Activated CD4-positive, alpha-beta T cell treated with anti-CD3 and anti-CD28 coated beads, Interleukin-2, amount 10 ng/mL, durations not matched to agents 7 days and 5 days (primary cell): ENCODE measurements around the gene CHCHD3. TPM values are rescaled to one million over a fixed set of nuclear protein-coding genes. Genes with fewer than 3 reads are reported as not detected.

ENCODE experiments used
- CTCF ChIA-PET: fragments of 350-600 bp; sonication (Branson Sonifier 250); formaldehyde crosslinking; loops from one replicate; lab custom pipeline; 2021; ENCODE audit warnings: antibody characterized with exemption; lab: Charles Lee
- POLR2A ChIA-PET: fragments of 350-600 bp; sonication (Branson Sonifier 250); formaldehyde crosslinking; loops from one replicate; lab custom pipeline; 2021; ENCODE audit warnings: antibody characterized with exemption; lab: Charles Lee
- DNase-seq: peaks from one replicate; pipeline ENCODE4 v3.0.0-alpha.2; 2020
- H3K27ac Mint-ChIP-seq: one replicate; pipeline ENCODE4 v1.8.0; 2021; ENCODE audit warnings: mild to moderate bottlenecking, moderate library complexity, mixed read lengths
- H3K27me3 Mint-ChIP-seq: one replicate; pipeline ENCODE4 v1.8.0; 2021; ENCODE audit warnings: mixed read lengths
- H3K36me3 Mint-ChIP-seq: one replicate; pipeline ENCODE4 v1.8.0; 2021; ENCODE audit warnings: low read depth, mixed read lengths
- H3K4me1 Mint-ChIP-seq: one replicate; pipeline ENCODE4 v1.8.0; 2021; ENCODE audit warnings: mixed read lengths
- H3K4me3 Mint-ChIP-seq: one replicate; pipeline ENCODE4 v1.8.0; 2021; ENCODE audit warnings: mild to moderate bottlenecking, moderate library complexity, mixed read lengths
- H3K9me3 Mint-ChIP-seq: one replicate; pipeline ENCODE4 v1.8.0; 2021; ENCODE audit warnings: mixed read lengths
- total RNA-seq, 2 experiments: library from RNA; stranded (reverse); gene quantifications; one replicate each; pipeline ENCODE4 v1.2.3, GENCODE V29; 2021

CHCHD3 gene
- total RNA-seq, 2 experiments from 2014 or later, result 47.4 to 49.2 TPM

DNA sequence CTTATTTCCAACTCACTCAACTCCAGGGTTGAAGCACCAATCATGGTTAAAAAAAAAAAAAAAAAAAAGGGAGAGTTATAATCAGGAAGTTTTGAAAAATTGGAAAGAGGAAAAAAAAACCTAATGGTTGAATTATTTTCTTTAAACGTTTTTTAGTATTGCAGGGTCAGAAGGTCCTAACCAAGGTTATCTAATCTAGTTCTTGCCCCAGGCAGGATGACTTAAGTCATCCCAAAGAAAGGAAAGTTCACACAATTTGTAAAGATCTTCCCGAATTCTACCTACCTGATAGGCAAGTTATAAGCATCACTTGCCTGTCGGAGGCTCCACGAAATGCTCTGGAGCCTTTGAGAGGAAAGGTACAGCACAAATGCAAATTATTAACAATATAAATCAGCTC is 297.5 kb downstream of the CHCHD3 start:
- CTCF ChIA-PET, result no interaction called here
- no peak overlapping the region for H3K27ac Mint-ChIP-seq
- H3K27me3 Mint-ChIP-seq, result no peaks in the 10 kb centered on the region
- no peaks in the 10 kb centered on the region for H3K4me1 Mint-ChIP-seq
- peaks cover 14% of the 10 kb centered on the region for H3K36me3 Mint-ChIP-seq
- POLR2A ChIA-PET, result no interaction called here
- no peak for DNase-seq
- peaks cover 2% of the 10 kb centered on the region for H3K9me3 Mint-ChIP-seq
- H3K4me3 Mint-ChIP-seq, result no peak overlapping the region

DNA sequence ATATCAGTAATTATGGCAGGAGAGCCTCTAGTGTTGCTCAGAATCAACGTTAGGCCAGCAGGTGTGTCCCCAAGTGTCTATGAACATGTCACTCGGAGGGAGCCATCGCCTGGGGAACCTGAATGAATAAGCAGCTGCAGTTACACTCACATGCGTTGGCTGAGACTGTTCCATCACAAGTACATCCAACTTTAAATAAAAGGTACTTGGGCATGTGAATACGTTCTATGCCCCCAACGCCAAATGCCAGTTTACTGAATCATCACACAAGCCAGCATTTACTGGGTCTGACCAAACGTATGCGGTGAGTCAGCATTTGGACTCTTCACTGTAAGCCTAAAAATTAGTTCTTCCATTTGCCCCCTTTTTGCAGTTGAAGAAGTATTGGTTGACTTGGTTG is 298.1 kb downstream of the CHCHD3 start:
- H3K27me3 Mint-ChIP-seq, result no peaks in the 10 kb centered on the region
- no peak overlapping the region for H3K27ac Mint-ChIP-seq
- no peaks in the 10 kb centered on the region for H3K4me1 Mint-ChIP-seq
- peaks cover 2% of the 10 kb centered on the region for H3K9me3 Mint-ChIP-seq
- no peak for DNase-seq
- ChIA-PET POLR2A (no interaction called here), CTCF (interaction anchor here (1.3 kb wide), 1 partner anchor 39 kb away, joined by 3 read pairs; no protein-coding TSS in a partner anchor)
- no peak overlapping the region for H3K4me3 Mint-ChIP-seq
- peaks cover 12% of the 10 kb centered on the region for H3K36me3 Mint-ChIP-seq

DNA sequence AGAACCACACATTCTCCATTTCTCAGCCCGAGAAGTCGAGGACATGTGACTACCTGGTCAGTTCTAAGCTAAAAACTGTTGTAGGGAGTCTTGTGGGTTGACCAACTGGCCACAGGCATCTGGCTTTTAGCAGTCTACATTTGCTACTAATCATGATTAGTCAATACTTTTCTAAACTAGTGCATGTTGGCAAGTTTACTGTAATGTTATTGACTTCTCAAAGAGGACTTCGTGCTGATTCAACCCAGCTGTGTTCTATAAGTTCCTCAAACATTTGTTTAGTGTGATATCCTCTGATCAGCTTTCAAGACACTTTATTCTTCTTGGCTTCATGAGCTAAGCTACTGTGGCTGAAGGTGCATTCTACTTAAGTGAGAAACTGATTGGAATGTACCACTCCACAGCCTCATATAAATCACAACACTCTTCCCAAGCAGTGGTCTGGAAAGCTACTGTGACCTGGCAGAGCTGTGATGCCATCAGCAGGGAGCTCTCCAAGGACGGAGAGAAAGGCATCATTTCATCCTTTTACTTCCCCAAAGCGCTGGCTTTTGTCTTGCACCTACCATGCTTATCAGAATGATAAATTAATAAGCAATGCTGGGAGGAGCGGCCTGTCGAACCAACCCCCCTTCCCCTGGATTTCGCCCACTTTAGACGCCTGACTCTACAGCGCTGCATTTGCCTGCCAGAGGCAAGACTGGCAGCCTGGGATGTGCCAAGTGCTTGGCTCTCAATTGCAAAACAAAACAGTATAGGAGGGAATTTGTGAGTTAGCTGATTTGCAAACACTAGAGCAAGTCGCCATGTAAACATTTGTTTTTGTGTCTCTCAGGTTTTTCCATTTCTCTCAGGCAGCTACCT is 298.9 kb downstream of the CHCHD3 start:
- ChIA-PET POLR2A (no interaction called here), CTCF (interaction anchor here (1.3 kb wide), 1 partner anchor 40 kb away, joined by 3 read pairs; no protein-coding TSS in a partner anchor)
- Mint-ChIP-seq H3K36me3 (peaks cover 12% of the 10 kb centered on the region), H3K9me3 (peaks cover 2% of the 10 kb centered on the region), H3K4me3 (no peak overlapping the region), H3K27ac (no peak overlapping the region), H3K4me1 (no peaks in the 10 kb centered on the region), H3K27me3 (no peaks in the 10 kb centered on the region)
- no peak for DNase-seq

DNA sequence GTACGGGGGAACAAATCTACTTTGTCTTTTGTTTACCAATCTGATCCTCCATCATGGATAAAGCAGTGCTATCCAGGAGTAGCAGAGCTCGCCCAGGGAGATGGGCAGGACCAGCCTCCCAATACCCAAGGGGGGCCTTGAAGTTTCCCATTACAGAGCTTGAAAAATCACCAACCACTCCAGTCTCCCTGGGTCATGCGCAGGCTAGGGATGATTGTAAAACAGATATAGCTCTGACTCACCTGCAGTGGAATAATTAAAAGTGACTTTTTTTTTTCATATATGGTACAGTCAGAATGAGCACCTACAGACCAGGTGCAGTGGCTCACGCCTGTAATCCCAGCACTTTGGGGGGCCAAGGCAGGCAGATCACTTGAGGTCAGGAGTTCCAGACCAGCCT is 301.1 kb downstream of the CHCHD3 start:
- H3K27ac Mint-ChIP-seq, result no peak overlapping the region
- ChIA-PET POLR2A (no interaction called here), CTCF (interaction anchor here (0.7 kb wide), 1 partner anchor 390 kb away, joined by 4 read pairs; no protein-coding TSS in a partner anchor)
- peaks cover 6% of the 10 kb centered on the region for H3K4me1 Mint-ChIP-seq
- no peaks in the 10 kb centered on the region for H3K27me3 Mint-ChIP-seq
- H3K36me3 Mint-ChIP-seq, result peaks cover 12% of the 10 kb centered on the region
- peaks cover 4% of the 10 kb centered on the region for H3K9me3 Mint-ChIP-seq
- H3K4me3 Mint-ChIP-seq, result no peak overlapping the region
- no peak for DNase-seq

DNA sequence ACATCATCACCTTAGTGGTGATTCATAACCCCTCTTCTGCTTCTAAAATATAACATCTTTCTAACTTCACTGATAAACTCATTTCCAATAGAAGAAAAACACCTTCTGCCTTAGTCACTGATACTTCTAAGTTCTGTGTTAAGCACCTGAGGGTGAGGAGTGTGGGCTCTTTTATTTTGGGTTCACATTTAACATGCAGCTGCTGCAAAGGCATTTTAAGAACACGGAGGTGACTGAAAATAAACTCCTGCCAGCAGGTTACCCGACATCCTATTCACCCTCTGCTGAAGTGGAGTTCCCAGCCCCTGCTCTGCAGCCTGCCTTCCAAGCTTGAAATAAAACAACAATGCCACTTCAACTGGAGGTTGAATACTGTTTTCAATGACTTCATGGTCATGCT is 302.7 kb downstream of the CHCHD3 start:
- DNase-seq, result no peak
- peaks cover 6% of the 10 kb centered on the region for H3K4me1 Mint-ChIP-seq
- no peak overlapping the region for H3K27ac Mint-ChIP-seq
- H3K9me3 Mint-ChIP-seq, result peaks cover 4% of the 10 kb centered on the region
- CTCF ChIA-PET, result no interaction called here
- no peak overlapping the region for H3K4me3 Mint-ChIP-seq
- H3K27me3 Mint-ChIP-seq, result peaks cover 3% of the 10 kb centered on the region
- peaks cover 6% of the 10 kb centered on the region for H3K36me3 Mint-ChIP-seq
- POLR2A ChIA-PET, result no interaction called here

DNA sequence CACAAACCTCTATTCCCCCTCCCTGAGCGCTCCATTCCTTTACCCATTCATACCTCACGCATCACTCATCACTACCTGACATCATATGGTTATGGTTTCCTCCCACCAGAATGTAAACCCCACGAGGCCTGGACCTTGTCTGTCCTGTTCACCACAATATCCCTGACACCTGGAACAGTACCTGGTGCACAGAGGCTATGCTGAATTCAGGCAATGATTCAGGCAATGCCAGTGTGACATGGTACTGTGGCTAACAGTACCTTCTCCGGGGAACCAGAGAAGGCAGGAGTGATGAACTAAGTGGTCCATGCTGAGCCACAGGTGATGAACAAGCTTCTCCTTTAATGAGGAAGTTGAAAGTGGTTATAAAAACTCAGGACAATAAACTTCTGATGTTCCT is 303.1 kb downstream of the CHCHD3 start:
- Mint-ChIP-seq H3K9me3 (peaks cover 4% of the 10 kb centered on the region), H3K4me1 (peaks cover 6% of the 10 kb centered on the region), H3K4me3 (no peak overlapping the region), H3K27ac (no peak overlapping the region), H3K36me3 (peaks cover 4% of the 10 kb centered on the region), H3K27me3 (peaks cover 3% of the 10 kb centered on the region)
- CTCF ChIA-PET, result no interaction called here
- POLR2A ChIA-PET, result no interaction called here
- DNase-seq, result no peak

DNA sequence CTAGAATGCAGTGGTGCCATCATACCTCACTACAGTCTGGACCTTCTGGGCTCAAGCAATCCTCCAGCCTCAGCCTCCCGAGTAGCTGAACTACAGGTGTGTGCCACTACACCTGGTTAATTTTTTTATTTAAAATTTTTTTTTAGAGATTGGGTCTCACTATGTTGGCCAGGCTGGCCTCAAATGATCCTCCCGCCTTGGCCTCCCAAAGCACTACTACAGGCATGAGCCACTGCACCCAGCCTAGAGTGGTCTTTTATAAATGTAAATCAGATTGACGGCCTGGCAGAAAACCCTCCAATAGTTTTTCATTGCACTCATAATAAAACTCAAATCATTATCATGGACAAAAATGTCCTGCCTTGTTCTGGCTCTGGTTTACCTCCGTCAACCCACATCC is 303.9 kb downstream of the CHCHD3 start:
- peaks cover 4% of the 10 kb centered on the region for H3K9me3 Mint-ChIP-seq
- DNase-seq, result no peak
- no peak overlapping the region for H3K4me3 Mint-ChIP-seq
- H3K27ac Mint-ChIP-seq, result no peak overlapping the region
- ChIA-PET CTCF (no interaction called here), POLR2A (no interaction called here)
- H3K4me1 Mint-ChIP-seq, result peaks cover 6% of the 10 kb centered on the region
- peaks cover 4% of the 10 kb centered on the region for H3K36me3 Mint-ChIP-seq
- peaks cover 3% of the 10 kb centered on the region for H3K27me3 Mint-ChIP-seq

DNA sequence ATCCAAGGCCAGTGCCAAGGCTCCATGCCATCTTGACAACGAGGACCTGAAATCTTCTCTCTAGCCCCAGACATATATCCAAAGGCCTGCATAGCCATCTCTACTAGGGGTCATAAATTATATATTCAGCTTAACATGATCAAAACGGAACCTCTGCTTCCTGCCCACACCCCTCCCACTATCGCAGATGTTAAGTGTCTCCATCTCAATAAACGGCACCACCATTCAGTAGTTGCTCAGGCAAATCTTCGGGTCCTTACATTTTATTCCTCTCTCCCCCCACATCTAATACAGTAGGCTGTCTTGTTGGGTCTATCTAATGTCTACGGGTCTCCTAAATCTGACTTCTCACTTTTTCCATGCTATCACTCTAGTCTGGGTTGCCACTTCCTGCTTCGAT is 304.5 kb downstream of the CHCHD3 start:
- peaks cover 4% of the 10 kb centered on the region for H3K9me3 Mint-ChIP-seq
- H3K4me1 Mint-ChIP-seq, result peaks cover 6% of the 10 kb centered on the region
- peaks cover 4% of the 10 kb centered on the region for H3K36me3 Mint-ChIP-seq
- CTCF ChIA-PET, result interaction anchor here (0.9 kb wide), 1 partner anchor 12 kb away, joined by 3 read pairs; no protein-coding TSS in a partner anchor
- no peak for DNase-seq
- POLR2A ChIA-PET, result no interaction called here
- no peak overlapping the region for H3K4me3 Mint-ChIP-seq
- H3K27ac Mint-ChIP-seq, result no peak overlapping the region
- H3K27me3 Mint-ChIP-seq, result peaks cover 3% of the 10 kb centered on the region

DNA sequence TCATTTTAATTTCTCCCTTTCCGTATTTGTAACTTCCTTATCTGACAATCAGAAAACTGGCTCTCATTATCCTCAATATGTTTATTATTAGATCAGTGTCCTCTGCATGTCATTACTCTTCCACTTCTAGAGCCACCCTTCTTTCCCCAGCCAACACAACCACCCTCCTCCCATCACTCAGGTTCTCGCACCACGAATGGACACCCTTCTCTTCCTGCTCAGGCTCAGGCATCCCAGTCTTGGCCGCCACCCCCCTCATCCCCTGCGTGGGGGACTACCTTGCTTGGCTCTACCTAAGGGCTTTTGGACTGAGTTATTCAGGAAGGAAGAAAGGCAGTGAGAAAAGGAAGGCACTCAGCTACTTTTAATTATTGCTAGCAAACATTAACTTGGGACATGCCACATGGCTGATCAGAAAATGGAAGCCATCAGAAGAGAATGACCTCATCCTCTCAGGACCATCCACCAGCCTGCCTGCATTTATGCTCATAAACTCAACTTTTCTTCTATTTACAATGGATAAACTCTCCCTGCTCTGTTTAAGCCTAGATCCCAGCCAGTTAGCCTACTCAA is 305.8 kb downstream of the CHCHD3 start:
- Mint-ChIP-seq H3K27ac (peak overlapping the region; percentile 21), H3K27me3 (peaks cover 3% of the 10 kb centered on the region), H3K4me1 (peaks cover 14% of the 10 kb centered on the region), H3K4me3 (no peak overlapping the region), H3K9me3 (peaks cover 6% of the 10 kb centered on the region), H3K36me3 (peaks cover 4% of the 10 kb centered on the region)
- no peak for DNase-seq
- ChIA-PET CTCF (no interaction called here), POLR2A (no interaction called here)

DNA sequence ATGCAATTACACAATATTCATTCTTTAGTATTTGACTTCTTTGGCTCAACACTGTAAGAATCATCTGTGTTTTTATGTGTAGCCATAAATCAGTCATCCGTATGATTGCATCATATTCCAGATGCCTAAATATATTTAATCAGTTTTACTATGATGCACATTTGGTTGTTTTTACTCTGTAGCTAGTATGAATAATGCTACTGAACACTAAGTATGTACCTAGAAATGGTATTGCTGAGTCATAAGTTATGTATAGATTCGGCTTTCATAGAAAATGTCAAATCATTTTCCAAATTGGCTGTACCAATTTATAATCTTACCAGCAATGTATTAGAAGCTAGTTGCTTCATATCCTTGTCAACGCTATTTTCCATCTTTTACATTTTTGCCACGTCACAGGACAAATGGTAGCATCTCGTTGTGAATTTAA is 308.3 kb downstream of the CHCHD3 start:
- no peak overlapping the region for H3K27ac Mint-ChIP-seq
- H3K4me3 Mint-ChIP-seq, result no peak overlapping the region
- ChIA-PET POLR2A (no interaction called here), CTCF (no interaction called here)
- H3K4me1 Mint-ChIP-seq, result peaks cover 25% of the 10 kb centered on the region
- DNase-seq, result no peak
- peaks cover 3% of the 10 kb centered on the region for H3K27me3 Mint-ChIP-seq
- peaks cover 18% of the 10 kb centered on the region for H3K9me3 Mint-ChIP-seq
- H3K36me3 Mint-ChIP-seq, result peaks cover 11% of the 10 kb centered on the region

DNA sequence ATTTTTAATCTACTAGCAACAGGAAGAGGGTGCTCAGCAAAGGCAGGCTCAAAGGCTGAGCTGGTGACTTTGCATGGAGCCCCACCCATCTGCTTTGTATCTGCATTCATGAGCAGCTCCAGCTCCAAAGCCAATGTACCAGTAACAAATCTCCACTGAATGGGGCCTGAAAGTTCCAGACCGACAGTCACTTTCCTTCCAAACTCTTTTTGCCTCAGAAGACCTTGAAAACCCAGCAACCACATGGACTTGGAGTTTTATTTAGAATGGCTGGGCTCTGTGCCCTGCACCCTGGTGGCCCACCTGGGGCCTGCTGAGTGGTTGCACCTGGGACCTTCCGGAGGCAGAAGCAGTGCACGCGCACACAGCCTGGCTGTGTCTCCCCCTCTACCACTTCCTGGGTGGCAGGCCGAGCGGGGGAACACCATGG is 310.6 kb downstream of the CHCHD3 start:
- peaks cover 14% of the 10 kb centered on the region for H3K9me3 Mint-ChIP-seq
- peak overlapping the region; percentile 95 for H3K27ac Mint-ChIP-seq
- peaks cover 7% of the 10 kb centered on the region for H3K36me3 Mint-ChIP-seq
- peaks cover 19% of the 10 kb centered on the region for H3K4me1 Mint-ChIP-seq
- no peak overlapping the region for H3K4me3 Mint-ChIP-seq
- POLR2A ChIA-PET, result no interaction called here
- CTCF ChIA-PET, result no interaction called here
- DNase-seq, result peak; percentile 57
- H3K27me3 Mint-ChIP-seq, result peaks cover 3% of the 10 kb centered on the region

DNA sequence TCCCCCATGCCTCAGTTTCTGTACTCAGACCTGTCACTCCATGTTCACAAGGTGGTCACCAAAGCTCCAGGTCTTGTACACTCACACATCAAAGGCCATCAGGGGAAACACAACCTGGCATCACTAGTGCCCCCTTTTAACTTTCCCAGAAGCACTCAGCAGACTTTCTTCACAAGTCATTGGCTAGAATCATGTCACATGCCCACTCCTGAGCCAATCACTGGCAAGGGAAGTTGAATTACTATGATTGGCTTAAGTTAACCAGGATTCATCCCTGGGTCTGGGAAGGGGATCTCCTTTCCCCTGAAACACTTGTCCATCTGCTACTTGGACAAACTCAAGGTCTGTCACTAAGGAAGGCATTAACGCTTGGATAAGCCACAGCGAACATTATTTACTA is 311.8 kb downstream of the CHCHD3 start:
- Mint-ChIP-seq H3K9me3 (peaks cover 14% of the 10 kb centered on the region), H3K27me3 (peaks cover 2% of the 10 kb centered on the region), H3K27ac (peak overlapping the region; percentile 95), H3K36me3 (peaks cover 7% of the 10 kb centered on the region), H3K4me1 (peaks cover 19% of the 10 kb centered on the region), H3K4me3 (no peak overlapping the region)
- CTCF ChIA-PET, result no interaction called here
- POLR2A ChIA-PET, result no interaction called here
- no peak for DNase-seq

DNA sequence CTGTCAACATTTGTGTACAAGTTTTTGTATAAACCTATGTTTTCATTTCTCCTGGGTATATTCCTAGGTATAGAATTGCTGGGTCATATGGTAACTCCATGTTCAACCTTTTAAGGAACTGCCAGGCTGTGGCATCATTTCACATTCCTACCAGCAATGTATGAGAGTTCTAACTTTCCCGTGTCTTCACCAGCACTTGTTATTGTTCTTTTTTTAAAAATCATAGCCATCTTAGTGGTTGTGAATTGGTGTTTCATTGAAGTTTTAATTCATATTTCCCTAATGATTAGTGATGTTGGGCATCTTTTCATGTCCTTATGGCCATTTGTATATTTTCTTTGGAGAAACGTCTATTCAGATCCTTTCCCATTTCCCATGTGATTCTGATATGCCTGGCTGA is 312.6 kb downstream of the CHCHD3 start:
- H3K27me3 Mint-ChIP-seq, result no peaks in the 10 kb centered on the region
- CTCF ChIA-PET, result no interaction called here
- DNase-seq, result no peak
- POLR2A ChIA-PET, result no interaction called here
- peaks cover 14% of the 10 kb centered on the region for H3K9me3 Mint-ChIP-seq
- peaks cover 7% of the 10 kb centered on the region for H3K36me3 Mint-ChIP-seq
- H3K4me1 Mint-ChIP-seq, result peaks cover 19% of the 10 kb centered on the region
- no peak overlapping the region for H3K27ac Mint-ChIP-seq
- no peak overlapping the region for H3K4me3 Mint-ChIP-seq
